NAMALWA (cell line): ENCODE data around the gene PTPRG.
A peak's percentile ranks its signal among the peaks of the same experiment; 100 is the strongest.

ENCODE experiments used
- DNase-seq: peaks from one replicate; pipeline ENCODE4 v3.0.0-alpha.2; 2015; ENCODE audit warnings: low spot score

The PTPRG gene

DNA sequence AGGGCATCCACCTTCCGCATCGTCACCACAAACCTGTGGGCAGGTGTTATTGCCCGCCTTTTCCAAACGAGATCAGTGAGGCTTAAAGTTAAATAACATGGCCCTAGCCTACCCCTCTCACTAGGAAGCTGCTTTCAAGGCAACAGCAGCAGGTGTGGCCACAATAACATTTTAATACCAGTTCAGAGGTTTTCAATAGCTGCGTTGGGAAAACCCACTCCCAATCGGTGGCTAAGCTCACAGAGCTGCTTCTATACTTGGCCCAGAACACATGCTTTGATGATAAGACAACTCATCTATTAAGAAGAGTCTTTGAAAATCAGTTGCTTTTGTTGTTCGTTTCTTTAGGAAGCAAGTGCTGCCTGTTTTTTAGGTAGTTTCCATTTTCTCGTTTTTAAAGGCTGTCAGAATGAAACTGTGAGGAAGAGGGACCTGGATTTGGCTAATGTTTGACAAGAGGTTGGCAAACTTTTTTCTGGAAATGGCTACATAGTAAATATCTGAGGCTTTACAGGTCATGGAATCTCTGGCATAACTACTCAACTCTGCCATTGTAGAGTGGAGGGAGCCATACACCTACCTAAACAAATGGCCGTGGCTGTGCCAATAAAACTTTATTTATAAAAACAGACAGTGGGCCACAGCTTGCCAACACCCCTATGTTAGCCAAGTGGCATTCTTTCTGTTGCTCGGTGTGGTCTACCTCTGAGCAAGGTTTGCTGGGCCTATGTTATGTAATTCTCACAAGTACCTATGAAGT lies 632.4 kb downstream of the PTPRG start:
- no peak for DNase-seq

DNA sequence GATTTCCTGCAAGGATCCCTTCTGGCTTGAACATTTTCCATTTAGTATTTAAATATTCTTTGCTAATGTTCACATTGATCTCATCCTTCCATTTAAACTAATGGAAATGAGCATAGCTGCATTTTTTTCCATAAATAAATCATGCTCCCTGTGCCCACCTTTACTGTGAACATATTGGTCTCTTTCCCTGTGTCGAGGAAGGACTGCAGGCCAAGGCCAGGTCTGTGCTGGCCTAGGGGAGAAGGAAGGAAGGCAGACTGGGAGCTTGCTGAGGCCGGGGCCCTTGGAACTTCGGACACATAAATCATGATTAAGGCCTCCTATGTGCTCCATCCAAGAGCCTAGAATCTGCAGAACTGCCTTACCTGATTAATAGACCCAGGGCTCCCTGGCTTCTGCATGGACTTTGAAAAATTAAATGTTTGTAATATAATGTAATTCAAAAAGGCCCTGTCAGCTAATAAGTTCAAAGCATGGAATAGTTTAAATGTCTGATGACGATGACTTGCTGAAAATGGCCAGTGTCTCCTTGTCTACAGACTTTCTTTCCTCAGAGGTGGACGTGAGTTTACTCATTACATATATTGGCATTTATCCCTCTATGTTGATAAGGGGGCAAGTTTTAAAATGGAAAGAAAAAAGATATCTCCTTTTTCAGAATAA lies 636.1 kb downstream of the PTPRG start:
- no peak for DNase-seq

DNA sequence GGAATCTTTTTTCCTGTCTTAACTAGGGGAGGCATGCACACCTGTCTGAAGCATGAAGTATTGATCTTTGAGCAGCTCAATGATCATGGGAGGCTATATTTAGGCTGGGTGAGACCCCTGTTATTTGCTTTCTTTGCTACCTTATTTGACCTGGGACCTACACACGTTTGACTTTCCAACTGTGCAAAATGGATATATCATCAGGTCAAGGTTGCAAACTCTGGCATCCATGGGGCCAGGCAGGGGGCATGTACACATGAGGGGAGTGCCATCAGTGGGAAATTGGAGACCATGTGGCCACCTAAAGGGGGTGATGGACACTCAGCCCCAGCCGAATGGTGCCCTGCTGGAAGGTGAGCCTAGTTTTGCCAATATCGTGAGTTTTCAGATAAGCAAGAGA lies 637.8 kb downstream of the PTPRG start:
- no peak for DNase-seq

DNA sequence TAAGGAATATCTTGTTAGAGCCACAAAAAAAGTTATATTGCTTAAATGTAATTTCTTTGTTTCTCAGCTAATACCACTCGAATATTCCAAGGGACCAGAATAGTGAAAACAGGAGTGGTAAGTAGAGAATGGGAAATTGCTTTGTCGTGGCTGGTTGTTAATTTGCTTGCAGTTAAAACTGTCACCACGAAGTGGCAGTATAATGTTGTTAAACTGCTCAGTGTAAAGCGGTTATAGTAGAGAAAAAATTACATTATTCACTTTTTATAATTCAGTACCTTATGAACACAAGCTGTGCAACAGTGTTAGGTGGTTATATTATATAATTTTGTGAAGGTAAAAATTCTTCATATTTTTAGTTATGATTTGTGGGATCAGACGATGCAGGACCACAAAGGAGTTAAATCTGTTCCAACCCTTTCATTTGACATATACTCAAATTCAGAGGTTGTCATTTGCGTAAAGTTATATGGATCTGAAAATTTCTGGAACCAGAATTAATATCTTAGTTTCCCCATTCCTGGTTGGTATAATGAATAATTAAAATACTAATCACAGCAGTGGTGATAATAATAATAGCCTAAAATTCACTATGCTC lies 640.2 kb downstream of the PTPRG start:
- peak; percentile 40 for DNase-seq

DNA sequence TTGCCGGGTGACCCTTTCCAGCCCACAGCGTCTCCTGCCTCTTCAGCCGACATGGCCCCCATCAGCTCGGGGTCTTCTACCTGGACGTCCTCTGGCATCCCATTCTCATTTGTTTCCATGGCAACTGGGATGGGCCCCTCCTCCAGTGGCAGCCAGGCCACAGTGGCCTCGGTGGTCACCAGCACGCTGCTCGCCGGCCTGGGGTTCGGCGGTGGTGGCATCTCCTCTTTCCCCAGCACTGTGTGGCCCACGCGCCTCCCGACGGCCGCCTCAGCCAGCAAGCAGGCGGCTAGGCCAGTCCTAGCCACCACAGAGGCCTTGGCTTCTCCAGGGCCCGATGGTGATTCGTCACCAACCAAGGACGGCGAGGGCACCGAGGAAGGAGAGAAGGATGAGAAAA lies 641.8 kb downstream of the PTPRG start:
- no peak for DNase-seq

DNA sequence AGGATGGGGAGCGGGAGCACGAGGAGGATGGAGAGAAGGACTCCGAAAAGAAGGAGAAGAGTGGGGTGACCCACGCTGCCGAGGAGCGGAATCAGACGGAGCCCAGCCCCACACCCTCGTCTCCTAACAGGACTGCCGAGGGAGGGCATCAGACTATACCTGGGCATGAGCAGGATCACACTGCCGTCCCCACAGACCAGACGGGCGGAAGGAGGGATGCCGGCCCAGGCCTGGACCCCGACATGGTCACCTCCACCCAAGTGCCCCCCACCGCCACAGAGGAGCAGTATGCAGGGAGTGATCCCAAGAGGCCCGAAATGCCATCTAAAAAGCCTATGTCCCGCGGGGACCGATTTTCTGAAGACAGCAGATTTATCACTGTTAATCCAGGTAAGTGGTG lies 642.2 kb downstream of the PTPRG start:
- DNase-seq, result no peak

DNA sequence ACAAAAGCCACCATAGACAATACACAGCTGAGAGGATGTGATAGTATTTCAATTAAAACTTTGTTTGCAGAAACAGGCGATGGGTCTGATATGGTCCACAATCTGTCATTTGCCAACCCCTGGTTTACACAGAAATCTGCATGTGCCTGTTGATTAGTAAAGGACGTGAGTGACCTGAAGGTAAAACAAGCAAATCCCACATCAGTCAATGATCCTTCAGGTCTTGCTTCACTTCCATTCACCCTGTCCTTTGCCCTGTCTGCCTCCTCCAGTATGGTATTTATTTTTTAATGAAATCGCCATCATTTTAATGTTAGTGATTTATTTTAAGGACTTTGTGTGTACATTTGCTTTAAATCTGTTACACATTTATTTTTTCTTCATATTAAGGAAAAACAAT lies 645.8 kb downstream of the PTPRG start:
- DNase-seq, result no peak

DNA sequence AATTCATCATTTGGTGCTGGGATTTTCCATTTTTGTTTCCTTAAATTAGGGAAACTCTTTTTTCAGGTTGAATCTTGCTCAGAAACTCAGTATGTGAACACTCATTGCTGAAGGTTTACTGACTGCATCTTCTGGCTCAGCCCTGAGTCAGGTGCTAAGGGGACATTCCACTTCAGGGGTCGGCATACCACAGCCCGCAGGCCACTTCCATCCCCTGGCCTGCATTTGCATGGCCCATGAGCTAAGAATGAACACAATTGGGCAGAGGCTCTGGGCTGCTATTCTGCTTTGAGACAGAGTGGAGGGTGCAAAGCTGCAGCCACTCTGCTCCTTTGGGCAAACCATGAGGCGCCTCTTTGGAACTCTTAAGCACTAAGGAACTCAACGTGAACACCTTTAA lies 647.0 kb downstream of the PTPRG start:
- no peak for DNase-seq

DNA sequence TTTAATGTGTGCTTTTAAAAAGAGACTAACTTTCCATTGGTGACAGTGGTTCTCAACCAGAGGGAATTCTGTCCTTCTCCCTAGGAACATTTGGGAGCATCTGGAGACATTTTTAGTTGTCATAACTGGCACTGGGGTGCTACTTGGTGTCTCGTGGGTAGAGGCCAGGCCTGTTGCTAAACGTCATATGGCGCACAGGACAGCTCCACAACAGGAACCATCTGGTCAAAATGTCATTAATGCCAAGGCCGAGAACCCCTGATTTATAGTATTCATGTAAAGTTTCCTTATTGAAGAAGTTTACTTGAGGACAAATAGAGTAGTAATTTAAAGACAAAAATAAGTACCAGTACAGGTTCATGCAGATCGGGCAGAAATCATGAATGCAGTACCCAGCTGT lies 647.7 kb downstream of the PTPRG start:
- DNase-seq, result no peak

DNA sequence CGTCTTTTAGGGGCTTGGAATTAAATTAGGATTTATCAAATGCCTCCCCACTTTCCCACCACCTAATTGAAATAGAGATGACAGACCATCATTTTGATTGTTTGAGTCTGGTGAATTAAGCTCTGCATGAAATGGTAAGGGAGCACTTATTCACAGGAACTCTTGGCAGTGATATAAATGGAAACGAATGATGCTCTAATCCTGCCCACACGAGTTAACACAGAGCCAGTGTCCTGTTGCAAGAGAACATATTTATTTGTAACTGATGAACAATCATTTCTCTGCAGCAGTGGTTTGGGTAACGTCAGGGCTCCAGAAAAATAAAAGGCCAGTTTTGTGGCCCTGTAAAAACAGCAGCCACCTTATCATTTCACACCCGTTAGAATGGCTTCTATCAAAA lies 648.6 kb downstream of the PTPRG start:
- DNase-seq, result no peak

DNA sequence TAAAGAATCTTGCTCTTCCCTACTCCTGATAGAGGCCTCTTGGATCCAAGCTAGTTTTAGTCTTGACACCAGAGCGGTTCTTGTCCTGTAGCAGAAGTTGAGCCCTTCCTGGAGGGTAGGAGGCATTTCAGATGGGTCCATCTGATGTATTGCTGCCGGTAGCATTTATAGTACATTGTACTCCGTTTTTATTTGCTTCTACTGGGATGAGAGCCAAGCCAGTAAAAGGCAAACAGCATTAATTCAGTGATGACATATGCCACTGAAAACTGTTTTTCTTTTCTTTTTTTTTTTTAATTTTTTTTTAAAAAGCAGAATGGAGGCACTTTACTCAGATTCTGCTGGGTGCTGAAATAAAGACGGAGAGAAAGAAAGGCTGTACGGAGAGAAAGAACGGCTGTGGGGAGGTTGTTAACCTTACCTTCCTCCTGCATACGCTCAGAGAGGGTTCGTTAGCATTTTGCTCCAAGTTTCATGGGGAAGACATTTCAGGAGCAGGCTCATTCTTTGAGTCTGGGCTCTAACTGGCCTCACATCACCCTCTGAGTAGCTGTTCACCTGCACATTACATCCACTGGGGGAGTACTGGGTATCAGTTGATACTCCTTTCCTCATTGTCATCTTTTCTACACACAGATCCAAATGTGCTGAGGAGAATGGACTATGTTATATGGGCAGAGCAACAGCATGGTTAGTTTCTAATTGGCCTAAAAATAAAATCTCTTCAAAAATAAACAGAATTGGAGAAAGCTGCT lies 650.5 kb downstream of the PTPRG start:
- DNase-seq, result no peak

DNA sequence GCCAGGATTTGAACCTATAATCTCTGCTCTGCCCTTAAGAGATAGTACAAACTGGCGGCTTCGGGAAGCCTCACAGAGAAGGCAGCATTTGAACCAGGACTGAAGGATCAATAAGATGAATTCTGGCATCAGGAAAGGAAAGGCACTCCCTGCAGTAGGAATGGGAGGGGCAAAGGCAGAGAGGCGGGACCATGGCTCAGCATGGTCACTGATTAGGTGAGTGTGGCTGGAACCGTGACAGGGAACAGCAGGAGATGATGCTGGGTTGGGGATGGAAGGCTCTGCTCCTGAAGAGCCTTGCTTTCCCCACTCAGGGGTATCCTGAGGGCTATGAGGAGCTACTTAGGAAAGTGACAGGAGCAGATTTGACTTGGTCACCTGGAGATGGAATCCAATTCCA lies 653.5 kb downstream of the PTPRG start:
- DNase-seq, result no peak

DNA sequence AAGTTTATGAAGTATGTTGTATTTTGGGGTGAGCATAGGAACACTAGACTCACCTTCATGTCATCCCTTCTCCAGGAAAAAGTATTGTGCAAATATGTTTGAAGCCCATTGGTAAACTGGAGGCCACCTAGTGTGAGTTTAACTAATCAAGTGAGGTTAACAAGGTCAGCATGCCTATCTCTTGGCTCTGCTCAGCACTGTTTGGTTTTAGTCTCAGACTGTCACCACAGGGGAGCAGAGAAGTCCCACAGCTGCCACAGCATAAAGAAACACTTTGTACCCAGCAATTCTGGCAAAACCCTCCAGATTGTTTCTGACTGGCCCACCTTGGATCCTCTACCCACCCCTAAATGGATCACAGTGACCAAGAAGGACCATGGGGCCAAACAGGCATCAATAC lies 659.2 kb downstream of the PTPRG start:
- no peak for DNase-seq

DNA sequence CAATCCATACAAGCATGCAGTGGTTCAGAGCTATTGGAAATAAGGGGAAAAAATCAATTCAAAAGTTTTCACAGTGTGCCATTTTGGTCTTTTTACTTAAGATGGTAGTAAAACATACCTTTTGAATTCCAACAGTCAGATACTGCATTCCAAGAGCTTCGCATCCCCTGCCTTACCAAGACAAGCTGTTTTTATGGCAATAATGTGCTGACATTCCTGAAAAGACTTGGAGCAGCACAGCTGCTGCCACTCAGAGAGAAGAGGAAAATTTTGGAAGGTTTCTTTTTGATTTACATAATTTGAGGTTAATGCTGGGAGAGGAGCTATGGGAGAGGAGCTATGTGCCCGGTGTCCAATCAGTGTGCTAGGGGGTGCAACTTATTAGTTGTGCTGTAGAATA lies 663.7 kb downstream of the PTPRG start:
- no peak for DNase-seq

DNA sequence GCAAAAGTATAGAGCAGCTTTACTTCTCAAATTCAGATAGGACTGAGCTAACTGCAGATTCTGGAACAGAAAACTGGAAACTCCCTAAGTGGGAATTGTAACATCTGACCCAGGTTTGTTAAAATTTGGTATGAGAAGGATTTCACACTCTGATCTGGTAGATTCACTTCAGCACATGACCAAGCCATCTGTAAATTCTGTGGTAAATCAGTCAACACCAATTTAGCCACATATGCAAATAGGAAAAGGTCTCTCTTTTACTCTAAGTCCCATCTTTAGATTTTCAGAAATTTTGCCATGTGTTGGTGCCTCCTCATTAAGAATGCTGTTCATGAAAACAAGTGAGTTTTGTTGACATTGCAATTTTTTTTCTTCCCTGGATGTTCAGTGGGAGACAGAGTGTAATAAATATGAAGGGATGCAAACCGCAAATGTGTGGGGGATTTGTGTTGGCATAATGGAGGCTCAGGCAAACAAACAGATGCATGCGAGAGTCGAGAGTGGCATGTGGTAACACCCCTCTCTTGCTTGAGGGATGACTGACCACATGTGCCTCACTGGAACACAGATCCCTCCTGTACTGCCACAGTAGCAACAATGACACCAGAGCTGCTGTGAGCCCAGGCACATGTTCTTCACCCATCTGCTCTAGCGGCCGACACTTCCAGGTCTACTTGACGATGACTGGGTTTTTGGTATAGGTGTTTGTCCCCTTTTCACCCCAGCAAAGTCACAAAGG lies 665.4 kb downstream of the PTPRG start:
- DNase-seq, result peak; percentile 2

DNA sequence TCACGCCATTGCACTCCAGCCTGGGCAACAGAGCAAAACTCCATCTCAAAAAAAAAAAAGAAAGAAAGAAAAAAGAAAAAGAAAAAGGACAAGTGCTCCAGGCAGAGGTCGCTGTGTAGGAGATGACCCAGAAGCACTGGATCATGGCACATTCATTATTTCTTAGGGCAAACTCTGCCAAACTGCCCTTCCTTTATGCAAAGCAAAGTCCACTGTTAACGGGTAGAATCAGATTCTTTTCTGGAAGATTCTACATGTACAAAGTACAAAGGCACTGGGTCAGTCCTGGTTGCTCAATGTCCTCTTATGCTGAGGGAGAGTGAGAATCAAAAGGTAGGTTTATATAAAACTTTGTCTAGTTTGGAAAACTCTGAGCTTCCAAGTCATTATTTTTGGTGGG lies 667.1 kb downstream of the PTPRG start:
- no peak for DNase-seq

DNA sequence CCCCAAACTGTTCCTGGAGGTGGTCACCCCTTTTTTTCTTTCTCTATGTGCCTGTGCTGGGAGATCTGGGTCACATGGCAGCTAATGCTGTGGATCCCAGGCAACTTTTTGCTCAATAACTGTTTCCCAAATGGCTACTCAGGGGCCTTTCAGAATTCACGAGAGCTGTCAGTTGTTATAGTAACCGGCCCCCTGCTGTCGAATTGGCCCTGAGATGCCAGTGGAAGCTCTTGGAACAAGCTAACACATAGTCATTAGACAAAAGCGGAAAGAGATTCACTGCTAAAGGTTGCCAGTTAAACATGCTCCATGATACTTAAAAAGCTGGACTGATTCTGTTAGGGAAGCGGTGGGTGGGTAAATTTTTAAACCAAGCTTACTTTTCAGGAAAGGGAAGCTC lies 667.8 kb downstream of the PTPRG start:
- DNase-seq, result no peak

DNA sequence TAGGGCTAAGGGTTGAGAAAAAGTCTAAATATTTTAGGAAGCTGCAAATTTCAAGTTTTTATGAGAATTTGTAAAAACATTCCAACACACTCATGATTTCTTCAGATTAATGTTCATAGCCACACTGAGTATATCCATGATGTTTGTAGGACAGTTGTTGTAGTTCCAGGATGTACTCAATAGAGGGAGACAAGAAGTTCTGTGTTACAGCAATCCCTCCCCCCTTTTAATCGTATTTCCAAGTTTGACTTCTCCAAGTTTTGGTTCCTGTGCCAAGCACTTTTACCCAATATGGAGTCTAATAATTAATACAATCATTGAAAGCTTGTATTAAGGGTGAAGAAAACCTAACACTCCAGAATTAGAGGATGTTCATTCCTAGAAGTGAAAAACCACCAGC lies 668.5 kb downstream of the PTPRG start:
- DNase-seq, result peak; percentile 10

DNA sequence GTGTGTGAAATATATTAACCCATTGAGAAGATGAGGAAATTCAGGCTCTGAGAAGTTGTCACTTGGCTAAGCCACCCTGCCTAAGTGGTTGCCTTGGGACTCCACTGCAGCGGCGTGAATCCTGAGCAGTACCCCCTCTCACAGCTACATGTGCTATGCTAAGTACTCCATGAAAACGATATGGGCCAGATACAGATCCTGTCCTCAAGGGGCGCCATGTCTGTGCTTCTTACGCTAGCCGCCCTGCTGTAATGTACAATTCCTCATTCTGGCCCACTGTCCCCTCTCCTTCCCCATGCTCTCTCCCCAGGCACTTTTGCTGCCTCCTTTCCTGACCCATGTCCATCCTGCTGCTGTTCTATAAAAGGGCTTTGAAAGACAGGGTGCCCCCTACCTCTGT lies 671.7 kb downstream of the PTPRG start:
- no peak for DNase-seq

DNA sequence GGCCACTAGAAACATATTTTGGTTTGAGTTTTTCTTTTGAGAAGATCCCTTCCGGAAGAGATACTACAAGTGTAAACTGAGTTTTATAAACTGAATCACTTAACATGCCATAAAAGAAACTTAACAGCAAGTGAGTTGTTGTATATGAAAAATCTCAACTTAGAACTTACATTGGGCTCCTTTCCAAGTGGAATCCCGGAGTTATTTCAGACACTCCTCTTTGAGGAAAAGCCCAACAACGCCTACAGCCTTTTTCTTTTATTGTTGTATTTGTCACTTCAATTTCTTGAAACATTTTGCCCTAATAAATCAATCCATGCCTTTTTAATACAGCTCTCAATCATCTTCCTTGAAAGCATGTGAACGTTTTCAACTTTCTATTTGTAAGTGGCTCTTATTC lies 674.6 kb downstream of the PTPRG start:
- DNase-seq, result no peak

DNA sequence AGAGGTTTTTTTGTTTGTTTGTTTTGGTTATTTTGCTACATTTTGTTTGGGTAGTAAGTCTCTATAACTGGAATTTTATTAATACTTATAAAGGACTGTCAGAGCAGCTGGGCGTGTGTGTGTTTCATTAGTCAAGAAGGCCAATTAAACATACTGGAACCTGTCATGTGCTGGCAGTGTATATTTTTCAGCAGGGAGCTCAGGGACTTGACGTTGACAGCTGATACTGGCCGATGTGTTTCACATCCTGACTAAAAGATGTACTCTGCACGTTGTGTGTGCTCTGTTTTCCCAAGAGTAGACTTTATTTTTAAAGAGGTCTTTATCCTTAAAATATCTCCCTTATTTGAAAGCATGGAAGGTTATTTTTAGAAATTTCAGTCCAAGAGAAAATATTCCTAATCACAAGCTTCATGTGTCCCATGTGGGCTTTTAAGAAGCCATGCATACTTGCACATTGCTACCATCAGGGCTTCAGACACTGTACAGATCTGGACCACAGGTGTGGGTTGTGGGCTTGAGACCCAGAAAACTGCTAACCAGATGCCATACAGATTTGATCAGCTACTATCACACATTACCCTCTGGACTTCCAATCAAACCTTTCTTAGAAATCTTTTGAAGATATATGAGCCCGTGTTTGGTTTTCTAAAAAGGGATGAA lies 676.0 kb downstream of the PTPRG start:
- DNase-seq, result no peak

DNA sequence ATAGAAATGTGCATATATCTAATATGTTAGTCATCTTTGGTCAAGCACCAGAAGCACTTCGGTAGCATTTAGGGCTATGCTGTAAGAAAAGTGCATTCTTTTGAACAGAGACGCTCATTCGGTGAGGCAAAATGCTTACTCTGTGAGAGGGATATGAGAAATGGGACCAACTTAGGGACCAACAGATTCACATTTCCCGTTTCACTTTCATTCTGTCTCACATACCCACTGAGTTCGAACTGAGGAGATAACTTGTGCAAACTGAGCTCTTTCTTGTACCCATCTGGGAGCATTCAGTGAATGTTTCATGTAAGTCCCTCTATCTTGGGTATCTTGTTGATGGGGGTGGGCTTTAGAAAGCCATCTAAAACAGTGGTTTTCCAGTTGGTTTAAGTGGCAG lies 676.6 kb downstream of the PTPRG start:
- DNase-seq, result peak; percentile 6
